ENCODE measurements around the gene EPHB2.

DNA sequence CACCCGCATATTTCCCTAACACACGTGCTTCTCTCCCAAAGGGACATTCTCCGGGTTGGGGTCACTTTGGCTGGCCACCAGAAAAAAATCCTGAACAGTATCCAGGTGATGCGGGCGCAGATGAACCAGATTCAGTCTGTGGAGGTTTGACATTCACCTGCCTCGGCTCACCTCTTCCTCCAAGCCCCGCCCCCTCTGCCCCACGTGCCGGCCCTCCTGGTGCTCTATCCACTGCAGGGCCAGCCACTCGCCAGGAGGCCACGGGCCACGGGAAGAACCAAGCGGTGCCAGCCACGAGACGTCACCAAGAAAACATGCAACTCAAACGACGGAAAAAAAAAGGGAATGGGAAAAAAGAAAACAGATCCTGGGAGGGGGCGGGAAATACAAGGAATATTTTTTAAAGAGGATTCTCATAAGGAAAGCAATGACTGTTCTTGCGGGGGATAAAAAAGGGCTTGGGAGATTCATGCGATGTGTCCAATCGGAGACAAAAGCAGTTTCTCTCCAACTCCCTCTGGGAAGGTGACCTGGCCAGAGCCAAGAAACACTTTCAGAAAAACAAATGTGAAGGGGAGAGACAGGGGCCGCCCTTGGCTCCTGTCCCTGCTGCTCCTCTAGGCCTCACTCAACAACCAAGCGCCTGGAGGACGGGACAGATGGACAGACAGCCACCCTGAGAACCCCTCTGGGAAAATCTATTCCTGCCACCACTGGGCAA lies 202.9 kb downstream of the EPHB2 start:
- TF ChIP-seq, protein P1, sequence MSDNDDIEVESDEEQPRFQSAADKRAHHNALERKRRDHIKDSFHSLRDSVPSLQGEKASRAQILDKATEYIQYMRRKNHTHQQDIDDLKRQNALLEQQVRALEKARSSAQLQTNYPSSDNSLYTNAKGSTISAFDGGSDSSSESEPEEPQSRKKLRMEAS (IDR thresholded peaks at IDR 0.05), result no peak
- TF ChIP-seq SMC3 (IDR thresholded peaks at IDR 0.05), result no peak
- TF ChIP-seq, protein P2, sequence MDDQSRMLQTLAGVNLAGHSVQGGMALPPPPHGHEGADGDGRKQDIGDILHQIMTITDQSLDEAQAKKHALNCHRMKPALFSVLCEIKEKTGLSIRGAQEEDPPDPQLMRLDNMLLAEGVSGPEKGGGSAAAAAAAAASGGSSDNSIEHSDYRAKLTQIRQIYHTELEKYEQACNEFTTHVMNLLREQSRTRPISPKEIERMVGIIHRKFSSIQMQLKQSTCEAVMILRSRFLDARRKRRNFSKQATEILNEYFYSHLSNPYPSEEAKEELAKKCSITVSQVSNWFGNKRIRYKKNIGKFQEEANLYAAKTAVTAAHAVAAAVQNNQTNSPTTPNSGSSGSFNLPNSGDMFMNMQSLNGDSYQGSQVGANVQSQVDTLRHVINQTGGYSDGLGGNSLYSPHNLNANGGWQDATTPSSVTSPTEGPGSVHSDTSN (IDR thresholded peaks at IDR 0.05), result no peak
- TF ChIP-seq, protein P3, sequence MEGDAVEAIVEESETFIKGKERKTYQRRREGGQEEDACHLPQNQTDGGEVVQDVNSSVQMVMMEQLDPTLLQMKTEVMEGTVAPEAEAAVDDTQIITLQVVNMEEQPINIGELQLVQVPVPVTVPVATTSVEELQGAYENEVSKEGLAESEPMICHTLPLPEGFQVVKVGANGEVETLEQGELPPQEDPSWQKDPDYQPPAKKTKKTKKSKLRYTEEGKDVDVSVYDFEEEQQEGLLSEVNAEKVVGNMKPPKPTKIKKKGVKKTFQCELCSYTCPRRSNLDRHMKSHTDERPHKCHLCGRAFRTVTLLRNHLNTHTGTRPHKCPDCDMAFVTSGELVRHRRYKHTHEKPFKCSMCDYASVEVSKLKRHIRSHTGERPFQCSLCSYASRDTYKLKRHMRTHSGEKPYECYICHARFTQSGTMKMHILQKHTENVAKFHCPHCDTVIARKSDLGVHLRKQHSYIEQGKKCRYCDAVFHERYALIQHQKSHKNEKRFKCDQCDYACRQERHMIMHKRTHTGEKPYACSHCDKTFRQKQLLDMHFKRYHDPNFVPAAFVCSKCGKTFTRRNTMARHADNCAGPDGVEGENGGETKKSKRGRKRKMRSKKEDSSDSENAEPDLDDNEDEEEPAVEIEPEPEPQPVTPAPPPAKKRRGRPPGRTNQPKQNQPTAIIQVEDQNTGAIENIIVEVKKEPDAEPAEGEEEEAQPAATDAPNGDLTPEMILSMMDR (IDR thresholded peaks at IDR 0.05), result no peak
- no peak for TF ChIP-seq CBX8 (IDR thresholded peaks at IDR 0.05)
- no peak for TF ChIP-seq EP300 (IDR thresholded peaks at IDR 0.05)
- TF ChIP-seq, protein P4, sequence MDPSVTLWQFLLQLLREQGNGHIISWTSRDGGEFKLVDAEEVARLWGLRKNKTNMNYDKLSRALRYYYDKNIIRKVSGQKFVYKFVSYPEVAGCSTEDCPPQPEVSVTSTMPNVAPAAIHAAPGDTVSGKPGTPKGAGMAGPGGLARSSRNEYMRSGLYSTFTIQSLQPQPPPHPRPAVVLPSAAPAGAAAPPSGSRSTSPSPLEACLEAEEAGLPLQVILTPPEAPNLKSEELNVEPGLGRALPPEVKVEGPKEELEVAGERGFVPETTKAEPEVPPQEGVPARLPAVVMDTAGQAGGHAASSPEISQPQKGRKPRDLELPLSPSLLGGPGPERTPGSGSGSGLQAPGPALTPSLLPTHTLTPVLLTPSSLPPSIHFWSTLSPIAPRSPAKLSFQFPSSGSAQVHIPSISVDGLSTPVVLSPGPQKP (IDR thresholded peaks at IDR 0.05; ENCODE audit: low read depth, low read length), result no peak
- TF ChIP-seq MAFK (IDR thresholded peaks at IDR 0.05; ENCODE audit: partially characterized antibody), result no peak
- TF ChIP-seq RAD21 (conservative IDR thresholded peaks at IDR 0.05 in 1 of 2, IDR thresholded peaks at IDR 0.05 in 1 of 2), result no peak
- TF ChIP-seq ZC3H11A (IDR thresholded peaks at IDR 0.05), result no peak
- TF ChIP-seq NR3C1 (IDR thresholded peaks at IDR 0.05), result no peak
- TF ChIP-seq, protein P5, sequence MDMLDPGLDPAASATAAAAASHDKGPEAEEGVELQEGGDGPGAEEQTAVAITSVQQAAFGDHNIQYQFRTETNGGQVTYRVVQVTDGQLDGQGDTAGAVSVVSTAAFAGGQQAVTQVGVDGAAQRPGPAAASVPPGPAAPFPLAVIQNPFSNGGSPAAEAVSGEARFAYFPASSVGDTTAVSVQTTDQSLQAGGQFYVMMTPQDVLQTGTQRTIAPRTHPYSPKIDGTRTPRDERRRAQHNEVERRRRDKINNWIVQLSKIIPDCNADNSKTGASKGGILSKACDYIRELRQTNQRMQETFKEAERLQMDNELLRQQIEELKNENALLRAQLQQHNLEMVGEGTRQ (IDR thresholded peaks at IDR 0.05), result no peak
- TF ChIP-seq POLR2A (IDR thresholded peaks at IDR 0.05; ENCODE audit: low read length), result no peak
